SKM-1 treated with dmso at 0.1 percent for 144 hours (cell line): ENCODE results near the gene FUCA2.

Source experiments
- DNase-seq: peaks from one replicate; lab custom pipeline; 2025; ENCODE audit not compliant: unreplicated experiment; lab: John Stamatoyannopoulos, UW

The FUCA2 gene

GRCh38 chr6:143510991-143511891 lies at the start of gene FUCA2:
FUCA2 (minus strand) TSS chr6:143511720; CDS start chr6:143511634, 86 bp downstream.
- DNase-seq, result peak; percentile 11

GRCh38 chr6:143561105-143561704 lies 49.7 kb upstream of the FUCA2 start:
- no peak for DNase-seq

GRCh38 chr6:143559051-143559660 lies 47.6 kb upstream of the FUCA2 start:
- no peak for DNase-seq

- DNase-seq, result no peak
These were observed 45.0 kb upstream of the FUCA2 start for GRCh38 chr6:143556529-143556928.

GRCh38 chr6:143555582-143555981 lies 44.1 kb upstream of the FUCA2 start:
- no peak for DNase-seq

- DNase-seq, result no peak
These were observed 43.6 kb upstream of the FUCA2 start for GRCh38 chr6:143555071-143555492.

- DNase-seq, result no peak
These were observed 41.8 kb upstream of the FUCA2 start for GRCh38 chr6:143553337-143553736.

GRCh38 chr6:143549949-143550268 lies 38.4 kb upstream of the FUCA2 start:
- no peak for DNase-seq

- no peak for DNase-seq
These were observed 37.9 kb upstream of the FUCA2 start for GRCh38 chr6:143549221-143549948.

- no peak for DNase-seq
These were observed 35.1 kb upstream of the FUCA2 start for GRCh38 chr6:143546599-143546998.

- DNase-seq, result no peak
These were observed 34.5 kb upstream of the FUCA2 start for GRCh38 chr6:143545976-143546547.

- no peak for DNase-seq
These were observed 33.6 kb upstream of the FUCA2 start for GRCh38 chr6:143545165-143545564.

- no peak for DNase-seq
These were observed 32.6 kb upstream of the FUCA2 start for GRCh38 chr6:143544011-143544696.

- peak; percentile 42 for DNase-seq
These were observed 31.9 kb upstream of the FUCA2 start for GRCh38 chr6:143543435-143543834.

- DNase-seq, result no peak
These were observed 31.4 kb upstream of the FUCA2 start for GRCh38 chr6:143542888-143543287.

- DNase-seq, result no peak
These were observed 28.7 kb upstream of the FUCA2 start for GRCh38 chr6:143540192-143540591.

- no peak for DNase-seq
These were observed 28.2 kb upstream of the FUCA2 start for GRCh38 chr6:143539734-143540133.

- no peak for DNase-seq
These were observed 27.6 kb upstream of the FUCA2 start for GRCh38 chr6:143539106-143539505.

- no peak for DNase-seq
These were observed 26.9 kb upstream of the FUCA2 start for GRCh38 chr6:143538374-143538773.

- DNase-seq, result peak; percentile 84
These were observed 25.6 kb upstream of the FUCA2 start for GRCh38 chr6:143536866-143537691.
